Germinal center (tissue), 1 donor: ENCODE results near the gene ANO4.

ENCODE experiments used
- DNase-seq: peaks from one replicate; pipeline ENCODE4 v3.0.0; 2012; ENCODE audit warnings: mixed read lengths, low spot score

ANO4 gene

GRCh38 chr12:100794441-100795173, at the start of gene ANO4:
TSS of gene ANO4 (plus strand) at chr12:100794776. CDS start at chr12:100901786, 107,010 bp downstream.
- no peak for DNase-seq

- no peak for DNase-seq
Observed at GRCh38 chr12:100745378-100746071, 49.1 kb upstream of the ANO4 start.

- no peak for DNase-seq
Observed at GRCh38 chr12:100752841-100753240, 41.7 kb upstream of the ANO4 start.

- no peak for DNase-seq
Observed at GRCh38 chr12:100753837-100754236, 40.7 kb upstream of the ANO4 start.

GRCh38 chr12:100755186-100755585, 39.4 kb upstream of the ANO4 start:
- no peak for DNase-seq

- DNase-seq = no peak
Observed at GRCh38 chr12:100758083-100758482, 36.5 kb upstream of the ANO4 start.

- DNase-seq = no peak
Observed at GRCh38 chr12:100767371-100767770, 27.2 kb upstream of the ANO4 start.

GRCh38 chr12:100767950-100768349, 26.6 kb upstream of the ANO4 start:
- no peak for DNase-seq

- DNase-seq = no peak
Observed at GRCh38 chr12:100778967-100779590, 15.5 kb upstream of the ANO4 start.

- DNase-seq = no peak
Observed at GRCh38 chr12:100789146-100789545, 5.4 kb upstream of the ANO4 start.

GRCh38 chr12:100789975-100790374, 4.6 kb upstream of the ANO4 start:
- DNase-seq = no peak

- DNase-seq = no peak
Observed at GRCh38 chr12:100790552-100790951, 4.0 kb upstream of the ANO4 start.

GRCh38 chr12:100793182-100793581, 1.4 kb upstream of the ANO4 start:
- DNase-seq = no peak

GRCh38 chr12:100795174-100795799, 711 bp downstream of the ANO4 start:
- DNase-seq = no peak

GRCh38 chr12:100795800-100796179, 1.2 kb downstream of the ANO4 start:
- DNase-seq = no peak

GRCh38 chr12:100796621-100797020, 2.0 kb downstream of the ANO4 start:
- no peak for DNase-seq

GRCh38 chr12:100797246-100797645, 2.7 kb downstream of the ANO4 start:
- no peak for DNase-seq

- DNase-seq = no peak
Observed at GRCh38 chr12:100797786-100798185, 3.2 kb downstream of the ANO4 start.

GRCh38 chr12:100798286-100799160, 3.9 kb downstream of the ANO4 start:
- no peak for DNase-seq

GRCh38 chr12:100799770-100800169, 5.2 kb downstream of the ANO4 start:
- DNase-seq = no peak

- no peak for DNase-seq
Observed at GRCh38 chr12:100800723-100801122, 6.1 kb downstream of the ANO4 start.

GRCh38 chr12:100801320-100801719, 6.7 kb downstream of the ANO4 start:
- DNase-seq = no peak
